ENCODE data around the gene TFRC. TPM values are rescaled to one million over a fixed set of nuclear protein-coding genes. Genes with fewer than 3 reads are reported as not detected.

Gene TFRC
- 144 TPM for total RNA-seq

DNA sequence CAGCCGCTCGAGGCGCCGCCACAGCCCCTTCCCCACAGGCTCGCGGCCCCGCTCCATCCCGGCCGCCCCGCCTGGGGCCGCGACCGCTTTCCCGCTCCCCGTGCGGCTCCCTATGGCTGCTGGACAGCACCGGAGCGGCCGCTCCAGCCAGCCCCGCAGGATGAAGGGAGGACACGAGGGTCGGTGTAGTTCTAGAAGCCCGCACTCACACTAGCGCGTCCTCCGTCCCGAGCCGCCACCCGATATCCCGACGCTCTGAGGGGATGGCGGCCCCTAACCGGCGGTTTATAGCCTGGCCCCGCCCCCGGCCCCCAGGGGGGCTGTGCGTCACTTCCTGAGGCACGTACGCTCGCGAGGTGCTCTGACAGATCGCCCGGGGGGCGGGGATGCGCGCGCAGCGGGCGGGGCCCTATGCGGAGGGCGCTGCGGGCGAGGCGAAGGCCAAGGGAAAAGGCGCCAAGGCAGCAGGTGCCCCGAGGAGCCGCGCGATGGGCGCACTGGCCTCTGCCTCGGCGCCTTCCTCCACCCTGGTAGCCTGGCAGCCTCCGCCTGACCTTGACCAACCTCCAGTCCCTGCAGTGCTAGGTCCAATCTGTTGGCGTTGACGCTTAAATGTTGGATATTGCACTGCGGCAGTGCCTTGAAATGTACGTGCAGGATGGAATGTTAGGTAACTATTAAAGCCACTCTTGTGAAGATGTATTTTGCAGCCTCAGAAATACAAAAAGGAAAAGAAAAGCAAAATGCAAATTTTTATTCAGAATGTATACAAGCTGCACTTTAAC is at the start of gene TFRC:
TSS of gene TFRC (minus strand) at position 257 of the 785 bp plus-strand sequence. CDS start 4,991 bp downstream, outside the sequence.

Small RNAs within 50 kb of the gene (small RNA-seq; reads per million reads assigned to genes)
- not detected for gene RNU7-18P (ENCODE audit: low replicate concordance)

Other genes starting within 250 kb of the TFRC start
- 26.3 TPM for gene TNK2, start 173.5 kb downstream of the TFRC start, total RNA-seq
- gene ZDHHC19, start 129.3 kb upstream of the TFRC start, total RNA-seq: not detected
- not detected for gene SLC51A, start 134.4 kb upstream of the TFRC start, total RNA-seq
- gene PCYT1A, start 205.6 kb upstream of the TFRC start, total RNA-seq: 36.6 TPM
- gene DYNLT2B, start 236.2 kb upstream of the TFRC start, total RNA-seq: 43.8 TPM